VCaP (cell line): ENCODE results near the gene UBTF.

Experiments used
- H3K27ac ChIP-seq: fragments of 450-650 bp; 2 replicates; pipeline ENCODE4 v1.5.1; 2017
- CTCF ChIP-seq: fragments of 450-650 bp; conservative IDR thresholded peaks from 2 replicates; pipeline ENCODE4 v1.5.1; 2017; ENCODE audit warnings: mild to moderate bottlenecking, moderate library complexity

The UBTF gene

GRCh38 chr17:44211281-44212265 is 7.9 kb downstream of the UBTF start:
- no peak overlapping the region for H3K27ac ChIP-seq
- no peak for TF ChIP-seq CTCF

GRCh38 chr17:44210342-44211192 is 8.9 kb downstream of the UBTF start:
- peak; percentile 80 for TF ChIP-seq CTCF

GRCh38 chr17:44209786-44210341 is 9.6 kb downstream of the UBTF start:
- no peak overlapping the region; the same call in 1 of the 2 replicates for H3K27ac ChIP-seq
- TF ChIP-seq CTCF = no peak

More at GRCh38 chr17:44210342-44211192, 8.9 kb downstream of the UBTF start:
- peak overlapping the region; percentile 7; the same call in 1 of the 2 replicates for H3K27ac ChIP-seq

GRCh38 chr17:44207743-44208142 is 11.7 kb downstream of the UBTF start:
- TF ChIP-seq CTCF = no peak
- H3K27ac ChIP-seq = no peak overlapping the region

GRCh38 chr17:44207319-44207718 is 12.2 kb downstream of the UBTF start:
- TF ChIP-seq CTCF = no peak
- H3K27ac ChIP-seq = no peak overlapping the region

GRCh38 chr17:44206825-44207155 is 12.7 kb downstream of the UBTF start:
- H3K27ac ChIP-seq = no peak overlapping the region
- TF ChIP-seq CTCF = 0 out of 2 replicates have a peak, but pooled peaks have one; percentile 6
